Vagina (tissue), 2 donors: ENCODE measurements around the gene GJA5. TPM values are rescaled to one million over a fixed set of nuclear protein-coding genes. Genes with fewer than 3 reads are reported as not detected.

Experiments
- DNase-seq, 2 donors: peaks; one replicate each; pipeline ENCODE4 v3.0.0-alpha.2; 2017; ENCODE audit errors: extremely low spot score in 2 of 2
- H3K27ac ChIP-seq: fragments of 200-600 bp; sonication (generic); one replicate; pipeline ENCODE4 v1.5.1; 2019
- H3K27me3 ChIP-seq: fragments of 200-600 bp; sonication (generic); one replicate; pipeline ENCODE4 v1.5.1; 2019
- H3K36me3 ChIP-seq, 2 donors: fragments of 200-600 bp; sonication (generic); one replicate each; pipeline ENCODE4 v1.5.1; 2017 to 2019
- H3K4me1 ChIP-seq: fragments of 200-600 bp; sonication (generic); one replicate; pipeline ENCODE4 v1.5.1; 2019
- H3K4me3 ChIP-seq, 2 donors: fragments of 200-600 bp; sonication (generic); 1 replicate in 1 of 2; 2 replicates in 1 of 2; pipeline ENCODE4 v1.5.1; 2016 to 2019
- H3K9me3 ChIP-seq: fragments of 200-600 bp; sonication (generic); one replicate; pipeline ENCODE4 v1.5.1; 2019
- POLR2A ChIP-seq, 2 donors: fragments of 450-650 bp; IDR thresholded peaks; one replicate each; pipeline ENCODE4 v1.6.1; 2017; ENCODE audit warnings: antibody characterized with exemption in 2 of 2, mild to moderate bottlenecking in 2 of 2, moderate library complexity in 2 of 2
- POLR2AphosphoS5 ChIP-seq, 2 donors: sonication (generic); formaldehyde crosslinking; IDR thresholded peaks; one replicate each; pipeline ENCODE4 v1.9.0; 2017; ENCODE audit warnings: antibody characterized with exemption in 2 of 2, mild to moderate bottlenecking in 2 of 2, low read depth in 1 of 2; ENCODE audit not compliant: insufficient read depth in 1 of 2
- intact Hi-C: fragments of 100-400 bp; cut with DNase I; formaldehyde crosslinking; loops from one replicate; pipeline ENCODE4 v1.15.1; 2023
- total RNA-seq: library from RNA; depleted of rRNA; stranded (reverse); fragments of >200 nt; gene quantifications from one replicate; pipeline ENCODE4 v1.2.3, GENCODE V29; 2016
- TF ChIP-seq, protein P1 (sequence below), 3 experiments: fragments of 450-650 bp in 2 of 3; fragments of 200-600 bp in 1 of 3; sonication (generic) in 1 of 3; IDR thresholded peaks; one replicate each; pipeline ENCODE4 v1.5.1; 2017 to 2019; ENCODE audit warnings: antibody characterized with exemption in 3 of 3, mild to moderate bottlenecking in 2 of 3, moderate library complexity in 2 of 3

The GJA5 gene
- total RNA-seq, 1 donor from 2014 or later: 11.5 TPM

DNA sequence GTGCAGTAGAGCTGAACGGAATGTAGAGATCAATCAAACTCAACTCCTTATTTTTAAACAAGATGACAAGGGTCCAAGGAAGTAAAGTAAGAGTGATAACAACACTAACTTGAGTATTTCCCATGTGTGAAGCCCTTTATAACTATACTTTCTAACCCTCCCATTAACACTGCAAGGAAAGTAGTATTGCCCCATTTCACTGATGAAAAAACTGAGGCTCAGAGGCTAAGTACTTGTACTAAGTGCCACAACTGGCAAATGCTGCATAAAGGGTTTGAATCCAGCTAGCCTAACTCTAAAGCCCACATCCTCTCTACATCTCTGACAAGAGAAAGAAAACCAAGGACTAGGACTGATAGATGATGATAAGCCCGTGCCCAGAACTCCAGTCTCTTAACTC is 8.2 kb upstream of the GJA5 start:
- Histone ChIP-seq H3K27me3 (no peaks in the 10 kb centered on the region), H3K4me3 (no peak overlapping the region), H3K9me3 (no peaks in the 10 kb centered on the region), H3K27ac (no peak overlapping the region), H3K36me3 (no peaks in the 10 kb centered on the region), H3K4me1 (no peaks in the 10 kb centered on the region)
- no peak for DNase-seq
- TF ChIP-seq, protein P1, sequence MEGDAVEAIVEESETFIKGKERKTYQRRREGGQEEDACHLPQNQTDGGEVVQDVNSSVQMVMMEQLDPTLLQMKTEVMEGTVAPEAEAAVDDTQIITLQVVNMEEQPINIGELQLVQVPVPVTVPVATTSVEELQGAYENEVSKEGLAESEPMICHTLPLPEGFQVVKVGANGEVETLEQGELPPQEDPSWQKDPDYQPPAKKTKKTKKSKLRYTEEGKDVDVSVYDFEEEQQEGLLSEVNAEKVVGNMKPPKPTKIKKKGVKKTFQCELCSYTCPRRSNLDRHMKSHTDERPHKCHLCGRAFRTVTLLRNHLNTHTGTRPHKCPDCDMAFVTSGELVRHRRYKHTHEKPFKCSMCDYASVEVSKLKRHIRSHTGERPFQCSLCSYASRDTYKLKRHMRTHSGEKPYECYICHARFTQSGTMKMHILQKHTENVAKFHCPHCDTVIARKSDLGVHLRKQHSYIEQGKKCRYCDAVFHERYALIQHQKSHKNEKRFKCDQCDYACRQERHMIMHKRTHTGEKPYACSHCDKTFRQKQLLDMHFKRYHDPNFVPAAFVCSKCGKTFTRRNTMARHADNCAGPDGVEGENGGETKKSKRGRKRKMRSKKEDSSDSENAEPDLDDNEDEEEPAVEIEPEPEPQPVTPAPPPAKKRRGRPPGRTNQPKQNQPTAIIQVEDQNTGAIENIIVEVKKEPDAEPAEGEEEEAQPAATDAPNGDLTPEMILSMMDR (IDR thresholded peaks at IDR 0.05): no peak
- TF ChIP-seq POLR2A (IDR thresholded peaks at IDR 0.05) (no peak), POLR2AphosphoS5 (IDR thresholded peaks at IDR 0.05; ENCODE audit: insufficient read depth in 1 of 2, low read depth in 1 of 2) (no peak)
- intact Hi-C loops: no loop called here

DNA sequence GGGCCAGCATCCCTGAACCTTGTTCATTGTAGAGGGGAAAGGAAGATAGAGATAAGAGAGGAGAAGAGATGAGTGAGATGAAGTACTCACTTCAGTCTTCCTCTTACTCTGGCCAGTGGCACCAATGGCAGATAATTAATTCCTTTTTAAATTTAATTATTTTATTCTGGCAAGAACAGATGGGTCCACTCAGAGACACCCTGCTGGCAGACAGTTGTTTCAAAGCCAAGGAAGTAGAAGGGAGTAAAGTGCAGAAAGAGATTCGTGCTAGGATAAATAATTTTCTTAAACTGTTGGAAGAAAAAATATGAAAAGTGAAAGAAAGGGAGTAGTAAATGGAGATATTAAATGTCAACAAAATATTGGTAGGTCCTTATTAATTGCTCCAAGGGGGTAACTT is 7.7 kb upstream of the GJA5 start:
- TF ChIP-seq, protein P1 (IDR thresholded peaks at IDR 0.05): no peak
- no peak for TF ChIP-seq POLR2A (IDR thresholded peaks at IDR 0.05)
- Histone ChIP-seq H3K27me3 (no peaks in the 10 kb centered on the region), H3K4me3 (no peak overlapping the region), H3K36me3 (no peaks in the 10 kb centered on the region), H3K27ac (no peak overlapping the region), H3K4me1 (peaks cover 3% of the 10 kb centered on the region), H3K9me3 (no peaks in the 10 kb centered on the region)
- DNase-seq: no peak
- intact Hi-C loops: no loop called here

DNA sequence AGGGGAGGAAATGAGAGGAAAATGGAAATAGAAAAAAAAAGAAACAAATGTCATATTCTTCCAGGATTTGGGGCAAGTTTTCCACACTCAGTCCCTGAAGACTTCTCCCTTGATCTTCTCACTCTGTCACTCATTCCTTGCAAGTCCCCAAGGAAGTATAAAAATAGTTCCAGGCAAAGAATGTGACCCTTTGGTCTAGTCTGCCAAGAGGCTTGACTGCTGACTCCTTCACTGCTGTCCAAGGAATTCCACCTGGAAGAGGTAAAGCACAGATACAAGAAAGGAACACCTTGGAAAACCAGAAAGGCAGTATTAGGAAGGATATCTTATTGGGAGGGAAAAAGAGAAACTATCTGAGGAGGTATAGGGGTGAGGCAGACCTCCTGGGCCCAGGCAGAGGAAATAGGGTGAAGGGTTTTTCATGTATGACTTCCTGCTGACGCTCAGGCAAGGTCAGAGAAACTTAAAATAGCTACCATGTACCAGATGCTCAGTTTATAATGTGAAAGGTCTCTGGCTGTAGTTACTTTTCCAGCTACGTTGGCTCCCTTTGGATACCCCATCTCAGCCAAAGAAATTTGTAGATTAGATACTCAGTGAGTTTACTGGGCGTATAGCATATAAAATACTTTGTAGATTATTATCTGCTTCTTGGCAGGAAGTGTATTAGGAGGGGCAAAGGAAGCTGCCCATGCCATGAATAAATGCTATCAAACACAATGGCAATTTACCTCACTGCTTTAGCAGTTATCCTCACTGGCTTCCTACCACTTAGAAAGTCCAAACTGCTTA is 2.0 kb upstream of the GJA5 start:
- intact Hi-C loops: no loop called here
- DNase-seq: no peak
- Histone ChIP-seq H3K9me3 (no peaks in the 10 kb centered on the region), H3K4me3 (no peak overlapping the region), H3K27ac (no peak overlapping the region), H3K4me1 (peaks cover 7% of the 10 kb centered on the region), H3K36me3 (no peaks in the 10 kb centered on the region), H3K27me3 (no peaks in the 10 kb centered on the region)
- TF ChIP-seq POLR2AphosphoS5 (IDR thresholded peaks at IDR 0.05; ENCODE audit: insufficient read depth in 1 of 2, low read depth in 1 of 2) (no peak), POLR2A (IDR thresholded peaks at IDR 0.05) (no peak)
- TF ChIP-seq, protein P1 (IDR thresholded peaks at IDR 0.05): no peak

DNA sequence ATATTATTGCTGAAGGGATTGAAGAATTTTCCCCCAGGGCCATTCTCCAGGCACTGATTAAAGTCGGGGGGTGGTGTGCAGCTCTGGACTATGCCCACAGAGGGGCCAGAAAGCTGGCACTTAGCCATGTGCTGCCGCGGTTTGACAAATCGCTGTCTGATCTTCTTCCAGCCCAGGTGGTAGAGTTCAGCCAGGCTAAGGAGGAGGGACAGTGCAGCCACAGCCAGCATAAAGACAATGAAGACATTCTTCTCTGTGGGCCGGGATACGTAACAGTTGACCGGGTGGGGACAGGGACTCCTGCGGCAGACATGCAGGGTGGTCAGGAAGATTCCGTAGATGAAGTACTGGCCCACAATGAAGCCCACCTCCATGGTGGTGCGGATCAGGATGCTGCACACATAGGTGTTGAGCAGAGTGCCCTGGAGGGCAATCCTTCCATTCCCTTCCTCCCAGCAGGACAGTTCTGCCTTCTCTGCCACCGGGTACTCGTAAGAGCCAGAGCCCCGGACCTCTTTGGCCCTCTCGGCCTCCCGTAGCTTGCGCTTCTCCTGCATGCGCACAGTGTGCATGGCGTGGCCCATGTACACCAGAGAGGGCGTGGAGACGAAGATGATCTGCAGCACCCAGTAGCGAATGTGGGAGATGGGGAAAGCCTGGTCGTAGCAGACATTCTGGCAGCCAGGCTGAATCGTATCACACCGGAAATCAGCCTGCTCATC is 1.9 kb downstream of the GJA5 start:
- no peaks in the 10 kb centered on the region for H3K9me3 ChIP-seq
- intact Hi-C loops: no loop called here
- H3K27ac ChIP-seq: no peak overlapping the region
- DNase-seq: no peak
- no peak for TF ChIP-seq POLR2AphosphoS5 (IDR thresholded peaks at IDR 0.05; ENCODE audit: insufficient read depth in 1 of 2, low read depth in 1 of 2)
- no peak for TF ChIP-seq POLR2A (IDR thresholded peaks at IDR 0.05)
- TF ChIP-seq, protein P1 (IDR thresholded peaks at IDR 0.05): no peak
- H3K4me3 ChIP-seq: no peak overlapping the region
- H3K4me1 ChIP-seq: peaks cover 7% of the 10 kb centered on the region
- no peaks in the 10 kb centered on the region for H3K27me3 ChIP-seq
- H3K36me3 ChIP-seq: no peaks in the 10 kb centered on the region
